Left ventricle myocardium superior (tissue), 1 donor: ENCODE results near the gene RNF215. TPM values are rescaled to one million over a fixed set of nuclear protein-coding genes. Genes with fewer than 3 reads are reported as not detected.

Experiments used
- ATAC-seq: fragments of 200-7000 bp; cut with Tn5 transposase; one replicate; pipeline ENCODE4 v1.9.1; 2020; ENCODE audit warnings: mild to moderate bottlenecking, moderate library complexity
- DNase-seq: peaks from one replicate; pipeline ENCODE4 v3.0.0-alpha.2; 2020
- intact Hi-C: fragments of 100-400 bp; cut with micrococcal nuclease; formaldehyde crosslinking; loops from one replicate; pipeline ENCODE4 v1.11.0; 2022
- long read RNA-seq: library from polyadenylated mRNA; unstranded; transcript quantifications from one replicate; pipeline ENCODE4 v2.0.0, GENCODE V29; 2021
- total RNA-seq: library from RNA; stranded (reverse); fragmentation: NEBNext Ultra II Directional; extraction: Animal tissue kit (Norgen Biotek cat#: 25700); gene quantifications from one replicate; pipeline ENCODE4 v1.2.1, GENCODE V29; 2021
- donor health status: DM: no; HTN: yes; CAD: no; lungs with severe emphysema.

The RNF215 gene
- total RNA-seq: 5.4 TPM
- long read RNA-seq, transcript RNF215-203 (9 exons, 1,992 nt): major isoform, 7 of 8 reads
- long read RNA-seq, partial matches to known transcripts: 0 of 8 reads
- long read RNA-seq, other reads (novel, unspliced or antisense): 1 of 8 reads

- ATAC-seq (peak; percentile 96), DNase-seq (peak; percentile 91)
- intact Hi-C loops: loop anchor here (5.0 kb wide), 1 partner anchor 100 kb away; the partner anchor contains the start of gene CASTOR1
Observed at GRCh38 chr22:30386960-30387827, at the start of gene RNF215. Gene RNF215, minus strand, starts transcription at chr22:30387411. Its CDS starts 98 bp downstream, at chr22:30387313.

GRCh38 chr22:30436196-30436595, 49.0 kb upstream of the RNF215 start:
- ATAC-seq (no peak), DNase-seq (no peak)
- intact Hi-C loops: no loop called here

- DNase-seq (no peak), ATAC-seq (no peak)
- intact Hi-C loops: no loop called here
Observed at GRCh38 chr22:30435674-30436126, 48.5 kb upstream of the RNF215 start.

- ATAC-seq (no peak), DNase-seq (no peak)
- intact Hi-C loops: no loop called here
Observed at GRCh38 chr22:30434843-30435242, 47.6 kb upstream of the RNF215 start.

GRCh38 chr22:30433773-30434172, 46.6 kb upstream of the RNF215 start:
- ATAC-seq (no peak), DNase-seq (no peak)
- intact Hi-C loops: no loop called here

GRCh38 chr22:30433227-30433626, 46.0 kb upstream of the RNF215 start:
- intact Hi-C loops: no loop called here
- DNase-seq: no peak
- ATAC-seq: no peak

- ATAC-seq: no peak
Observed at GRCh38 chr22:30432520-30432919, 45.3 kb upstream of the RNF215 start.

GRCh38 chr22:30432096-30432495, 44.9 kb upstream of the RNF215 start:
- no peak for DNase-seq
- ATAC-seq: no peak
- intact Hi-C loops: no loop called here

More at GRCh38 chr22:30432520-30432919, 45.3 kb upstream of the RNF215 start:
- intact Hi-C loops: no loop called here
- DNase-seq: no peak

GRCh38 chr22:30430933-30431332, 43.7 kb upstream of the RNF215 start:
- ATAC-seq: no peak
- intact Hi-C loops: no loop called here
- no peak for DNase-seq

GRCh38 chr22:30429887-30430286, 42.7 kb upstream of the RNF215 start:
- ATAC-seq (no peak), DNase-seq (no peak)
- intact Hi-C loops: no loop called here

GRCh38 chr22:30427871-30428270, 40.7 kb upstream of the RNF215 start:
- intact Hi-C loops: no loop called here
- ATAC-seq: no peak
- no peak for DNase-seq

- ATAC-seq (peak; percentile 10), DNase-seq (peak; percentile 80)
- intact Hi-C loops: no loop called here
Observed at GRCh38 chr22:30426388-30427353, 39.5 kb upstream of the RNF215 start.

GRCh38 chr22:30425616-30426387, 38.6 kb upstream of the RNF215 start, which contains the start of gene MTFP1:
Gene MTFP1, plus strand, starts transcription at chr22:30425768. Its CDS starts 112 bp downstream, at chr22:30425880.
- intact Hi-C loops: no loop called here
- ATAC-seq: peak; percentile 5

GRCh38 chr22:30425327-30425615, 38.1 kb upstream of the RNF215 start:
- intact Hi-C loops: no loop called here
- DNase-seq (no peak), ATAC-seq (no peak)

More at GRCh38 chr22:30425616-30426387, 38.6 kb upstream of the RNF215 start, which contains the start of gene MTFP1:
- peak; percentile 71 for DNase-seq

GRCh38 chr22:30424534-30425326, 37.5 kb upstream of the RNF215 start:
- DNase-seq (no peak), ATAC-seq (no peak)
- intact Hi-C loops: no loop called here

GRCh38 chr22:30423959-30424533, 36.8 kb upstream of the RNF215 start:
- intact Hi-C loops: no loop called here
- ATAC-seq: peak; percentile 93

GRCh38 chr22:30423301-30423958, 36.2 kb upstream of the RNF215 start:
- ATAC-seq: peak; percentile 72
- intact Hi-C loops: no loop called here
- no peak for DNase-seq

More at GRCh38 chr22:30423959-30424533, 36.8 kb upstream of the RNF215 start:
- peak; percentile 99 for DNase-seq
